Left cardiac atrium (tissue), 4 donors: ENCODE data around the gene CFAP46. TPM values are rescaled to one million over a fixed set of nuclear protein-coding genes. Genes with fewer than 3 reads are reported as not detected.
A peak's percentile ranks its signal among the peaks of the same experiment; 100 is the strongest.

Experiments
- ATAC-seq, 2 donors: fragments of 200-7000 bp; cut with Tn5 transposase; one replicate each; pipeline ENCODE4 v1.9.1; 2020; ENCODE audit warnings: mild to moderate bottlenecking in 2 of 2, moderate library complexity in 2 of 2
- DNase-seq: peaks from one replicate; pipeline ENCODE4 v3.0.0-alpha.2; 2020
- intact Hi-C, 2 donors: fragments of 100-400 bp; cut with DNase I; formaldehyde crosslinking; loops; one replicate each; pipeline versions ENCODE4 v1.14.1 to v1.15.1; 2022 to 2023
- total RNA-seq, 2 donors: library from RNA; stranded (reverse); fragmentation: NEBNext Ultra II Directional; extraction: Animal tissue kit (Norgen Biotek cat#: 25700); gene quantifications; one replicate each; pipeline ENCODE4 v1.2.1, GENCODE V29; 2021
- donor health status: DM: no; HTN: yes; CAD: no.
- donor health status: DM: no; HTN: yes; CAD: no; lungs with severe emphysema.
- donor health status: DM: yes; HTN: yes; CAD: no.
- donor health status: Dilated cardiomyopathy.

CFAP46 gene
- total RNA-seq, 2 donors from 2014 or later = 1.2 to 1.7 TPM

- intact Hi-C loops = no loop called here
- ATAC-seq (no peak), DNase-seq (no peak)
These were observed 80.4 kb downstream of the CFAP46 start for GRCh38 chr10:132861884-132862461.

GRCh38 chr10:132861116-132861691 is 81.2 kb downstream of the CFAP46 start:
- no peak for DNase-seq
- intact Hi-C loops = no loop called here
- ATAC-seq = no peak

- intact Hi-C loops = no loop called here
- DNase-seq (no peak), ATAC-seq (no peak)
These were observed 81.8 kb downstream of the CFAP46 start for GRCh38 chr10:132860532-132860931.

DNA sequence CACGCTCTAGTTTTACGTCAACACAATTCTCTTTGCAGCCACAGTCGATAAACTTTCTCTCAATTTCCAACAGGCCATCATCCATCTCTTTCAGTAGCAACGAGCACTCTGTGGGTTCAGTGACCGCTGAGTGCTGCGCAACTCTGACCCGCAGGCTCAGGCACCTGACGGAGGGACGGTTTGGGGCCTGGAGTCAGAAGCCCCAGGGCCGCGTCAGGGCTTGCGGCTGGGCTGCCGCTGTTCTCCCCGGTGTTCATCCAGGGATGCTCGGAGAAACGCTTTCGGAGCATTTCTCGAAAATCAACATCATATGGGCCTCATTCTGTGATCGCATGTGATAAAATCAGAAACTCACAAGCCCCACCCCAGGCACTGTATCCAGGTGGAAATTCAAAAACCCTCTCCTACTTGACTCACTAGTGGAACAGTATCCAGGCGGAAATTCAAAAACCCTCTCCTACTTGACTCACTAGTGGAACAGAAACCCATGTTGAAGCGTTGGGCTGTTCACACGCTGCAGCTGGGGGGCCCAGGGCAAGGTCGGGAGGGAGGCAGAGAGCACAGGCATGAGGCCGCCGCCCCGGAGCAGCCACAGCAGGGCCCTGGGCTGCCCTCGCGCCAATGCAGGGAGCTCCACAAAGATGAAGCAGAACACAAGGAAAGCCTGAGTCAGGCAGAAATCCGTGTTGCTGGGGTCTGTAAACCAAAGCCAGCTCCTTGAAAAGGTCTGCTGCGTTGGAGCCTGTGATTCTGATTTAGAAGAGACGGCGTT is 83.1 kb downstream of the CFAP46 start:
- no peak for ATAC-seq
- intact Hi-C loops = no loop called here

GRCh38 chr10:132858121-132859081 is 84.0 kb downstream of the CFAP46 start:
- intact Hi-C loops = no loop called here
- DNase-seq = no peak

More for the DNA sequence above, 83.1 kb downstream of the CFAP46 start:
- no peak for DNase-seq

DNA sequence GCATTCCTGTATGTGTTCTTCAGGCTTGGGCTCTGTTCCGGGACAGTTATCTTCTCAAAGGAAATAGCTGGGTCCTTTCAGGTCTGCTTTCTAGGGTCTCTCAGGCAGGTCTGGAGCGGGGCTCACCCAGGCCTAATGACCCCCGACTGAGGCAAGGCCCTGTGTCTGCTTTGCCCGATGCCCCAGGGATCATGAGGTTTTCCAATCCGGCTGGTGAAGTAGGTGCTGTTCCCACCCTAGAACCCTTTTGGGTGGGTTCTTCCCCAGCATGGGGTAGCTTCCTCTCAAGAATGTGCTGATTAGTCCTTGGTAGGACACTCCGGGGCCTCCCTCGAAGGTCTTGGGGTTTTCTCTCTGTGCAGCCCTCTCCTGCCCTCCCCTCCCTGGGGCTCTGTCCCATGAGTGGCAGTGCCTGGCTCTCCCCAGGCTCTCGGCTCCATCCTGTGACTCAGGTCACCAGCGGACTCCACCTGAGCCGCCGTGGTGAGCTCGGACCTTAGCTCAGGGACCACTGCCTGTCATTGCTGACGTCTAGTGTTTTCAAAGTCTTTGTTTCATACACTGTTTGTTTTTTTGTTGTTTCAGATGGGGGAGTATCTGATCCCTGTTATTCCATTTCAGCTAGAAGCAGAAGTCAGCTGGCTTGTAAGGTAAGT is 85.4 kb downstream of the CFAP46 start:
- ATAC-seq (no peak), DNase-seq (no peak)
- intact Hi-C loops = no loop called here

More at GRCh38 chr10:132858121-132859081, 84.0 kb downstream of the CFAP46 start:
- ATAC-seq = no peak

GRCh38 chr10:132855889-132856288 is 86.5 kb downstream of the CFAP46 start:
- intact Hi-C loops = no loop called here
- DNase-seq = no peak
- no peak for ATAC-seq

DNA sequence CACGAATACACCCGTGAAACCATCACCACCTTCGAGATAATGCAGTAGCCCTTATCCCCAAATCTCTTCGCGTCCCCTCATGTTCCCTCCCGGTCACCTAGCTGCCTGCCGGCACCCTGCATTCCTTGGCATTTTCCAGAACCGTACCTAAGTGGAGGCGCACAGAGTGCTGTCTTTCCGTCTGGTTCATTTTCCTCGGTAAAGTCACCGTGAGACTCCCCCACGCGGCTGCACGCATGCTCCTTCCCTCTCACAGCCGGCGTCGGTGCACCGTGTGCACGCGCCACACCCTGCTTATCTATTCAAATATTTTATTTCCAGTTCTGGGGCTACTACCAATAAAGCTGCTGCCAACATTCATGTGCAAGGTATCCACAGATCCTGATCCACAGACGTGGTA is 90.9 kb downstream of the CFAP46 start:
- ATAC-seq (no peak), DNase-seq (no peak)
- intact Hi-C loops = no loop called here

DNA sequence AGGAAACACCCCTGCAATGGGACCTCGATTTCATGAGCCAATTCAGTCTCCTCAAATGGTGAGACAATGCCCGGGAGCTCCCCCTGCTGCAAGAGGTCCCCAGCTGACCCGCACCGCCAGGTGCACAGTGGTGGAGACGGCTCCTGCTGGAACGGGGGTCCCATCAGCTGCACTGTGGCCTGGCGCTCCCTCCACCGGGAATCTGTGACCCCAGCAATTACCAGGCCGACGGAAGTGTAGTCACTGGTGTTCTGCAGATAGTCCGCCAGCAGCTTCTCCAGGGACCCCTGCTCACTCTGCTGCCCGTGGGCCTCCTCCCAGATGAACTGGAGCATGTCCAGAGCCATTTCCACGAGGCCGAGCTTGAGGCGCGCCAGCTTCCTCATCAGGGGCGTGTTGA is 91.5 kb downstream of the CFAP46 start:
- DNase-seq = no peak
- ATAC-seq = no peak
- intact Hi-C loops = no loop called here

GRCh38 chr10:132850246-132850645 is 92.1 kb downstream of the CFAP46 start:
- ATAC-seq = no peak
- intact Hi-C loops = no loop called here
- DNase-seq = no peak

DNA sequence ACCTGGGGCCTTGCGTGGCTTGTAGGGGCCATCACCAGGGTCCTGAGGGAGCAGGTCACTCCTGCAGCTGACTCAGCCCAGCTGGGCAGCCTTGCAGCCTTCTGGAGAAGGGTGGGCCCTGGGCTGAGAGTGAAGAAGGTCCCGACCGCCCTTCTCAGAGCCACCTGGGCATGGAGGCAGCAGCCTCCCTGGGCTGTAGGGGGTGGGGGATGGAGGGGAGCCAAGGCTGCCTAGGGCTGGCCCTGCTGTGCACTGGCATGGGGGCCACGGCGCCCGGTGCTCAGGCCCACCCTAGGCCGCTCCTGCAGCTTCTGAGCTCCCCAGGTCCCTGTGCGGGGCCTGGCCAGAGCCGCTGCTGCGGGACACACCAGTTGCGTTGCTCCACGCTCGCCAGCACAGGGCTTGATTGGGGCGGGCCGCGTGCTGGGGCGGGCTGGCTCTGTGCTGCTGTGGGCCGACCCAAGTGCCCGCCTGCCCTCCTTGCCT is 92.8 kb downstream of the CFAP46 start:
- no peak for DNase-seq
- intact Hi-C loops = no loop called here
- no peak for ATAC-seq

GRCh38 chr10:132848951-132849545 is 93.3 kb downstream of the CFAP46 start:
- ATAC-seq (no peak), DNase-seq (no peak)
- intact Hi-C loops = no loop called here

DNA sequence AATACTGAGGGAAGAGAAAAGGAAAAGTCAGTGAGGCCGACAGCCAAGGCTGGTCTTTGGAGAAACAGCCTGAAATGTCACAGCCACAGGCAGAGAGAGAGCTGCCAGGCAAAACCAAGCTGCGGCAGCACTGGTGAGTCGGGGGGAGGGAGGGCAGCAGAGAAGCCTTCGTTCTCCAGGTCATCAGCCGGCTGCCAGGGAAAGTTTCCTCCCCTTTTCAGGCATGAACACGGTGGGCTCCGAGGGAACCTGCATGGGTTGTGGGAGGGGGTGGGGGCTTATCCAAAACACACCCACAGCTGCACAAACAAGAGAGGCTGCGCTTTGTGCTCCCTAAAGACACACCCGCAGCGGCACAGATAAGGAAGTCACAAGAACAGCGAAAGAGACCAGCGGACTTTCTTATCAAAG is 94.1 kb downstream of the CFAP46 start:
- intact Hi-C loops = no loop called here
- DNase-seq = no peak
- ATAC-seq = peak in 1 of 2 donors; percentile 29

DNA sequence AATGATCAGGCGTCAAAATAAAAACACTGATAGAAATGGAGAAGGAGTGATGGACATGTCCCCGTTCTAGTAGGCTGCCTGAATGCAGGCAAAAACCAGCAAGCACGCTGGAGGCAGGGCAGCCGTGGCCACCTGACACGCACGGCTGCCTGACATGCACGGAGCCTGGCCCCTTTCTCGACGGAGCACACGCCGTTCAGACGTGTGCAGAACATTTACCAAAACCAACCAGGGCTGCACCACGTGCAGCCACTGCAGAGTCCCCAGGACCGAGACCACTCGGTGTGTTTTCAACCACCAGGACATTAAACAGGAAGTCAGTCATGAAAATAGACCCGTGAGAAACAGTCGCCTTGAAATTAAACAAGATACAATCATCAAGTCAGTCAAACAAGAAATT is 94.5 kb downstream of the CFAP46 start:
- DNase-seq (no peak), ATAC-seq (no peak)
- intact Hi-C loops = no loop called here

- no peak for DNase-seq
- ATAC-seq = no peak
- intact Hi-C loops = no loop called here
These were observed 95.0 kb downstream of the CFAP46 start for GRCh38 chr10:132847416-132847777.

DNA sequence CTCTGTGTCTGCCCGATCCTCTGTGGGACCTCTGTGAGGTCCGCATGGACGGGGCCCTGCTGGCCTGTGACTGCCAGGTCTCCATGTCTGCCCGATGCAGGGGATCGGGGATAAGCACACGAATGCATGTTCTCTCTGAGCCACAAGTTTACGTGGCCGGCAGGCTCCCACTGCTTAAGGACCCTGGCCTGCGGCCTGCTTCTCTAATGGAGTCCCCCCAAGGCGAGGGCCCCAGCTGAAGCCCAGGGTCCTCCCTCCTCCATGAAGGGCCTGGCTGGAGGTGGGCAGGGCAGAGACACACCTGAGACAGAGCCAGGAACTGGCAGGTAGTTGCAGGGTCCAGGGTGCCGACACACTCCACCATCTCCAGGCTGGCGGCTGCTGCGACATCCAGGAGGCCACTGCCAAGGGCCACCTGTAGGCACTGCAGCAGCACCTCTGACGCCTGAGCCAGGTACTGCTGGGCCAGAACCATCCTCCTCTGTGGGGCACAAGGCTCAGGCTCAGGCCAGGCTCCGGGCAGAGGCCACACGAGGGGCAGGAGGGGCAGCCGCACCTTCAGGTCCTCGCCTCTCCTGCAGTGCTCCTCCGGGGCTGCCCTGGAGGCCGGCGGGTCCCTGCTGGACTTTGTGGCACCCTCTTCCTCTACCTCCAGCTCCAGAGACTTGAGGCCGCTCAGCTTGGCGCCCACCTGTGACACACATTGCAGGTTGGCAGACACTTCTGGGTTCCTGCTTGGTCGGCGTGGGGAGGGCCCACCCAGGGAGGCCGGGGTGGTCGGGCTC is 95.5 kb downstream of the CFAP46 start:
- ATAC-seq (no peak), DNase-seq (no peak)
- intact Hi-C loops = no loop called here

DNA sequence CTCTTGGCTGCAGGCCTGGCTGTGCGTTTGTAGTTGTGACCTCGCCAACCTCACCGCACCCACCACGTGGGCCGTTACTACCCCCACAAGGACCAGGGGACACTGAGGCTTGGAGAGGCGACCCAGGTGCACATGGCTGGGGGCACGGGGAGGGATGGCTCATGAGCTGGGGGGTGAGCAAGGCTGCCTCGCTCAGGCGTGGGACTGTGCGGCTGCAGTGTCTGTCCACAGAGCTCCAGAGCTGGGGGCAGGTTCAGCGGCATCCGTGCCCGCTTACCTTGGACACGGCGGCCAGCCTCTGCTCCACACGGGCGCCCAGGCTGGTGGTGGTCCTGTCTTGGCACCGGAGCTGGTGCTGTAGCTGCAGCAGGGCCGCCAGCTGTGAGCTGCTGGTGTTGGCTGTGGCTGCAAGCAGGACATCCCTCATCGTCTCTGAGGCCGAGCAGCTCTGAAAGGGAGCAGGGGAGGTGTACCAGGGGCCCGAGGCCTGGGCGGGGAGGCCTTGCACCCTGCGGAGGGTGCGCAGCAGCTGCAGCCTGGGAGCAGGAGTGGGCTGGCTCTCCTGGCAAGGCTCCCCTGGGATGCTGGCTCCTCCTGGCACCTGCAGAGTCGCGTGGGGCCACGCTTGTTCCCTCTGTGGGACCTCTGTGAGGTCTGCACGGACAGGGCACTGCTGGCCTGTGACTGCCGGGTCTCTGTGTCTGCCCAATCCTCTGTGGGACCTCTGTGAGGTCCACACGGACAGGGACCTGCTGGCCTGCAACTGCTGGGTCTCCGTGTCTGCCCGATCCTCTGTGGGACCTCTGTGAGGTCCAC is 96.4 kb downstream of the CFAP46 start:
- ATAC-seq (no peak), DNase-seq (no peak)
- intact Hi-C loops = no loop called here
